Stimulated activated CD4-positive, alpha-beta T cell treated with anti-CD3 and anti-CD28 coated beads, Interleukin-12 subunit alpha, Interleukin-12 subunit beta, amount 100 ng/mL, for 4 hours (primary cell): ENCODE data around the gene MBD2.
"Not testable (repeated sequence)": the region's sequence is repeated elsewhere in the genome, so short reads cannot be mapped to it uniquely, and the experiment has no call there.

Experiments
- DNase-seq: peaks from one replicate; pipeline ENCODE4 v3.0.0-alpha.2; 2020

The MBD2 gene

DNA sequence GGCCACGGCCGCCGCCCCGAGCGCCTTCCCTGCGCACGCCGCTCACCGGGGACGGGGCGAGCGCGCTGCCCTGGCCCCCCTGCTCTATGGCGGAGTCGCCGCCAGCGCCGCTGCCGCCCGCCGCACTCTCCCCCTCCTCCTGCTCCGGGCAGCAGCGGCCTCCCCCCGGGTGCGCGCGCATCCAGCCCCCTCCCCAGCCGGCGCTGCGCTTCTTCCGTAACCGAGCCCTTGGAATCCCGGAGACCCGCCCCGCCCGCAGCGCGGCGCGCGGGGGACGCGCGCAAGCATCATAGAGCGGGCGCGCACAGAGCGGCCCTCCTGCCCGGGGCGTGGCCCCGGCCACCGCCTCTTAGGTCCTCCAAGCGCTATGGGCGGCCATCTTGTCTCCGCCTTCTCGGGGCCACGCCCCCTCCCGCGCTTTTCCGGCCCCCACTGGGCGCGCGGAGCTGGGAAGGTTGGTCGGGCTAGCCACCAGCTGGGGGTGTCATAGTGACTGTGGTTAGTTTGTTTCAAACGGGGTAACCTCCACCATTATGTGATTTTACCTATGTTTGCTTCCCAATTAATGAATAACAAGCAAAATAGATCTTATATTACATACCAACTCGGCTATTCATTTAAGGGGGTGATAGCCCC lies at the start of gene MBD2:
Gene MBD2 (minus strand): TSS at position 291 of the 636 bp plus-strand sequence. CDS start 110 bp downstream, at position 181.
- peak; percentile 92 for DNase-seq

GRCh38 chr18:54269893-54270844 lies 45.7 kb upstream of the MBD2 start:
- peak; percentile 41 for DNase-seq

- DNase-seq, result no peak
Observed at GRCh38 chr18:54268751-54269150, 44.3 kb upstream of the MBD2 start.

GRCh38 chr18:54267701-54268100 lies 43.2 kb upstream of the MBD2 start:
- DNase-seq, result no peak

- no peak for DNase-seq
Observed at GRCh38 chr18:54263904-54264336, 39.5 kb upstream of the MBD2 start.

GRCh38 chr18:54261894-54262293 lies 37.4 kb upstream of the MBD2 start:
- DNase-seq, result peak; percentile 54

DNA sequence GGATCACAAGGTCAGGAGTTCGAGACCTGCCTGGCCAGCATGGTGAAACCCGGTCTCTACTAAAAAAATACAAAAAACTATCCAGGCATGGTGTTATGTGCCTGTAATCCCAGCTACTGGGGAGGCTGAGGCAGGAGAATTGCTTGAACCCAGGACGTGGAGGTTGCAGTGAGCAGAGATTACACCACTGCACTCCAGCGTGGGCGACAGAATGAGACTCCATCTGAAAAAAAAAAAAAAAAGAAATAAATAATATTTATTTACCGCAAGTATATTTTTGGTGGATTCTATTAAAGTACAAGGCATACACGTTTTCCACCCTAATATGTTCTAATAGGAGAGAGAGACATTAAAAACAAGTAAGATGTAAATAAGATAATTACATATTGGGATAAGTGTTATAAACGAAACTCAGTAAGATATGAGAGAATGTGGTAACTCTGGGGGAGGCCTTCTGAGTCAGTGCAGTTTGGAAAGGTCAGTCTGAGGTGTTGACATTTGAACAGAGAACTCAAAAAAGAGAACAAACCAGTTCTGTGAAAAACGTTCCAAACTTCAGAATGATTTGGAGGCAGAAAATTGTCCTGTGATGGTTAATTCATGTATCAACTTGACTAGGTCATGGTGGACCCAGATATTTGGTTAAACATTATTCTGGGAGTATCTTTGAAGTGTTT lies 36.1 kb upstream of the MBD2 start:
- DNase-seq, result no peak

DNA sequence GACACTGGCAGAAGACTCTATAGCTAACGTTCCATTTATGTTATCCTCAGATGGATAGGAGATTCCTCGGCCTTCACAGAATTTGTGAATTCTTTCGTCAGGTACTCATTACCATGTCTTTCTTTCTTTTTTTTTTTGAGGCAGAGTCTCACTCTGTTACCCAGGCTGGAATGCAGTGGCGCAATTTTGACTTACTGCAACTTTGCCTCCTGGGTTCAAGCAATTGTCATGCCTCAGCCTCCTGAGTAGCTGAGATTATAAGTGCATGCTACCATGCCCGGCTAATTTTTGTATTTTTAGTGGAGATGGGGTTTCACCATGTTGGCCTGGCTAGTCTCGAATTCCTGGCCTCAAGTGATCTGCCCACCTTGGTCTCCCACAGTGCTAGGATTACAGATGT lies 33.3 kb upstream of the MBD2 start:
- DNase-seq, result not testable (repeated sequence)

- no peak for DNase-seq
Observed at GRCh38 chr18:54257015-54257414, 32.5 kb upstream of the MBD2 start.

DNA sequence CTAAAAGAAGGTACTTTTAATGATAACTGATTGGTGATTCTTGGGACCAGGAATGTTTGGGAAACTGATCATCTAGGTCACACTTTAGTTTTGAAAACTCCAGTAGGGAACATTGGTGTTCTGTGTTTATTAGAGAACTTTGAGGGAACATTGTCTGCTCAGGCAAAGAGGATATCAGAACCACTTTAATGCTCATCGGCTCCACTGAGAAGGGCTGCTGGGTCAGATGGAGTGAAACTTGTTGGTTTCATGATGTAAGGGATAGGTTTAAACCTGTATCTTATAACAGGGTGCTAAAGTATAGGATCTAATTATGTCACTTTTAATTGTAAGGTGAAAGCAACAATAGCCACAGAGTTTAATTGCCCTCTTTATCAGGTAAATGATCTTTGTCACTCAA lies 30.7 kb upstream of the MBD2 start:
- no peak for DNase-seq

DNA sequence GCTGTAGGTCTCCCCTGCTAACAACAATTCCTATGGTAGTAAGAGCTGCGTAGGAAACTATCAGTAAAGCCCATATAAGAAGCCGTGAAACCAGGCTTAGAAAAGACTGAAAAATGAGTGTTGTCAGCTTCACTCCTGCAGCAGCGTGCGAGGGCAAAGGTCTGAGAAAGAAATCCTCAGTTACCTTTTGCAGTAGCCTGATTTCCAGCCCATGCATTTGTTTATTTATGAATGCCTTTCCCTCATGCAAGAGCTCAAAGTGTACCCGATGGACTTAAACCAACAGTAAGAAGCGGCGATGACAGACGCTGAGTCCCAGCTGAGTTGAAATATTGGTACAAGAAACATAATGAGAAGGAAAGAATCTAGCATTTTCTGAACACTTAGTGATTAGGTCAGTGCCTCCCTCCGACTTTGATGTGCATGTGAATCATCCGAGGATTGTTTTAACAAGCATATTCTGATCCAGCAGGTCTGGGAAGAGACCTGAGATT lies 29.8 kb upstream of the MBD2 start:
- DNase-seq, result no peak

GRCh38 chr18:54251606-54252390 lies 27.3 kb upstream of the MBD2 start:
- DNase-seq, result no peak

GRCh38 chr18:54250846-54251261 lies 26.4 kb upstream of the MBD2 start:
- no peak for DNase-seq

- DNase-seq, result no peak
Observed at GRCh38 chr18:54247511-54248175, 23.2 kb upstream of the MBD2 start.

DNA sequence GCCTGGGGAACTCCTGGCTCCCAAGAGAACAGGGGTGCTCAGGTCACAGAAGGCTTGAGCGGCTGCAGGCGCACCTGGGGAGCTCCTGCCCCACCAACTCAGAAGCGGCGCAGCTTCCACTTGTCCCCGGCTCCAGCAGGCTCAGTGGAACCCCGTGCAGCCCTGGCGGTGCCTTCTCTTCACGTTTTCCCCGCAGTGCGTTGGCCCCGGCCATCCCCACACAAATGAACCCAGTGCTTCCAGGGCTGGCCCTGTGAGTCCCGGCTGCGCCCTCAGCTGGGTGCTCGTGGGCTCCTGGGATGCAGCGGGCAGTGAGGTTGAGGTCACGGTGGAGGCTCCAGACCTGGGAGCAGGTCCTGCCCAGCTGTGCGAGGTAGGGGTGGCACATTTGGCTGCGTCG lies 17.9 kb upstream of the MBD2 start:
- no peak for DNase-seq

GRCh38 chr18:54241483-54241882 lies 17.0 kb upstream of the MBD2 start:
- no peak for DNase-seq

- DNase-seq, result no peak
Observed at GRCh38 chr18:54240629-54241107, 16.2 kb upstream of the MBD2 start.

- no peak for DNase-seq
Observed at GRCh38 chr18:54239601-54240000, 15.1 kb upstream of the MBD2 start.

- no peak for DNase-seq
Observed at GRCh38 chr18:54239091-54239490, 14.6 kb upstream of the MBD2 start.

DNA sequence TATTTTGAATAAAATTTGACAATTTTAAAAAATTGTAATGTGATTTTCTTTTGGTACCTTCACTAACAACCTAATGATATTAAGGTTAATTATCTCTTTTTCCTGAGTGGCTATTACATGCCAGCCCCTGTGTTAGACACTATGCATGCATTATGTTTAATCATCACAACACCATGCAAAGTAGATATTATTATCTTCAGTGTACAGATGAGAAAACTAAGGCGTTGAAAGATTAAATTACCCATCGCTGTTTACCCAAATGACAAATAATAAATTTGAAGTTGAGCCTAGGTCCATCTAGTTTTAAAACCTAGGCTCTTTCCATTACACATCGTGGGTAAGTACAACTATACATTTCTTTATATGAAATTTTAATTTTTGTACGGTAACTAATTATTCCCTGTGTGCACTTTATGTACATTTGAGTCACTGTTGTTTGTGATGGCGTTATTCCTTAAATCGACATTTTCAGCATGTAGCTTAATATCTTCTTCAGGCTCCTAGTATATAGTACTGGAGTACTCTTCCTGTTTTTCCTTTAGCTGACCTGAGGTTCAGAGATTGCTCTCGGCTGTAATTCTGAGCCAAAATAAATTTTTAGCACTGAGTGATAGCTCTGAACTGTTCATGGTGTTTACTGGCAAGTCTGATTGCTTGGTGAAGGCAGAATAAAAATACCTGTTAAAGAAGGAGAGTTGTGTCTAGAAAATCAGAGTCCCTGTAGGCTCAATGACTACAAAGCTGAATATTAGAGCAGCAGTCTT lies 13.9 kb upstream of the MBD2 start:
- no peak for DNase-seq

DNA sequence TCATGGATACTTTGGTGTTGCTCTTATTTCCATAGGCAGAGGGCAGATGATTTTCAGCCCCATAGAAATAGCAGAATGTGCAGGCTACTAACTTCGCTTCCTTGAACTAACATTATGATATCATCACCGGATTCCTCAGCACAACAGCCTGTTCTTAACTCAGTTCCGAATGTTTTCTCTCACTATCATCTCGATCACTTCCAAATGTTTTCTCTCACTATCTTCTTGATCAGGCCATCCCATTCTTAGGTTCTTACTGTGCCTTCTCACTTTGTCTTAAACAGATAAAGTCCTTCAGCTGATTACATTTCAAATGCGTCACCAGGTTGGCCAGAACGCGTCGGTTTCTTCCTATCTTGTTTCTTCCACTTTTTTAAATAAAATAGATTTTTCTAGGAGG lies 11.4 kb upstream of the MBD2 start:
- no peak for DNase-seq
